Trophoblast cell (in vitro differentiated cells and primary cell): ENCODE measurements around the gene FIBP.

Experiments
- DNase-seq, 2 donors: peaks; one replicate each; pipeline ENCODE4 v3.0.0-alpha.2; 2016
- H2AFZ ChIP-seq: 2 replicates; pipeline ENCODE4 v1.6.1; 2013; ENCODE audit warnings: low read length, moderate library complexity, mild to moderate bottlenecking; ENCODE audit not compliant: insufficient read depth, poor library complexity
- H2AK5ac ChIP-seq: 2 replicates; pipeline ENCODE4 v1.6.1; 2013; ENCODE audit warnings: mild to moderate bottlenecking, low read length
- H2BK120ac ChIP-seq: 2 replicates; pipeline ENCODE4 v1.6.1; 2013; ENCODE audit warnings: low read length, mild to moderate bottlenecking, moderate library complexity; ENCODE audit not compliant: insufficient read depth, poor library complexity
- H2BK12ac ChIP-seq: 2 replicates; pipeline ENCODE4 v1.6.1; 2013; ENCODE audit warnings: mild to moderate bottlenecking, low read length, moderate library complexity
- H2BK5ac ChIP-seq: 2 replicates; pipeline ENCODE4 v1.6.1; 2013; ENCODE audit warnings: low read length, low read depth, moderate library complexity, mild to moderate bottlenecking; ENCODE audit not compliant: poor library complexity
- H3K14ac ChIP-seq: 2 replicates; pipeline ENCODE4 v1.6.1; 2013; ENCODE audit warnings: mild to moderate bottlenecking, low read length
- H3K18ac ChIP-seq: 2 replicates; pipeline ENCODE4 v1.6.1; 2013; ENCODE audit warnings: mild to moderate bottlenecking, low read length
- H3K23ac ChIP-seq: 2 replicates; pipeline ENCODE4 v1.6.1; 2013; ENCODE audit warnings: low read length
- H3K27ac ChIP-seq: 2 replicates; pipeline ENCODE4 v1.5.1; 2013; ENCODE audit warnings: low read depth, mild to moderate bottlenecking, inconsistent platforms, low read length, moderate library complexity
- H3K27me3 ChIP-seq: 2 replicates; pipeline ENCODE4 v1.6.1; 2013; ENCODE audit warnings: inconsistent platforms, mild to moderate bottlenecking, low read length, moderate library complexity; ENCODE audit not compliant: insufficient read depth
- H3K36me3 ChIP-seq, 2 experiments: 1 replicate in 1 of 2; 2 replicates in 1 of 2; pipeline ENCODE4 v1.6.1; 2013; ENCODE audit warnings: low read length in 2 of 2, mild to moderate bottlenecking in 2 of 2, moderate library complexity in 1 of 2; ENCODE audit not compliant: insufficient read depth in 2 of 2, control insufficient read depth in 1 of 2
- H3K4ac ChIP-seq: 2 replicates; pipeline ENCODE4 v1.6.1; 2013; ENCODE audit warnings: low read depth, mild to moderate bottlenecking, low read length, moderate library complexity
- H3K4me1 ChIP-seq, 2 experiments: 1 replicate in 1 of 2; 2 replicates in 1 of 2; pipeline ENCODE4 v1.6.1; 2013; ENCODE audit warnings: low read length in 2 of 2, mild to moderate bottlenecking in 2 of 2, moderate library complexity in 1 of 2; ENCODE audit not compliant: insufficient read depth in 2 of 2, control insufficient read depth in 1 of 2
- H3K4me2 ChIP-seq: 2 replicates; pipeline ENCODE4 v1.6.1; 2013; ENCODE audit warnings: inconsistent platforms, mild to moderate bottlenecking, low read length, moderate library complexity
- H3K4me3 ChIP-seq: 2 replicates; pipeline ENCODE4 v1.5.1; 2013; ENCODE audit warnings: mild to moderate bottlenecking, low read depth, low read length, inconsistent platforms
- H3K79me1 ChIP-seq: one replicate; pipeline ENCODE4 v1.6.1; 2013; ENCODE audit warnings: low read length
- H3K79me2 ChIP-seq: 2 replicates; pipeline ENCODE4 v1.6.1; 2013; ENCODE audit warnings: low read length, mild to moderate bottlenecking; ENCODE audit not compliant: control insufficient read depth, insufficient read depth, poor library complexity
- H3K9ac ChIP-seq: 2 replicates; pipeline ENCODE4 v1.6.1; 2013; ENCODE audit warnings: mild to moderate bottlenecking, low read length
- H3K9me3 ChIP-seq: 2 replicates; pipeline ENCODE4 v1.6.1; 2013; ENCODE audit warnings: low read depth, mild to moderate bottlenecking, control low read depth, inconsistent platforms, low read length; ENCODE audit not compliant: insufficient read depth
- H4K12ac ChIP-seq: 2 replicates; pipeline ENCODE4 v1.6.1; 2013; ENCODE audit warnings: low read depth, mild to moderate bottlenecking, low read length, moderate library complexity
- H4K8ac ChIP-seq: 2 replicates; pipeline ENCODE4 v1.6.1; 2013; ENCODE audit warnings: low read depth, mild to moderate bottlenecking, low read length, moderate library complexity
- H4K91ac ChIP-seq: one replicate; pipeline ENCODE4 v1.6.1; 2013; ENCODE audit warnings: low read depth, mild to moderate bottlenecking, low read length, moderate library complexity
- WGBS: extraction: QIAGEN DNeasy Blood & Tissue Kit; methylation state at CpG from one replicate; pipeline ENCODE4 v1.1.7; 2013; ENCODE audit warnings: missing lambda C conversion rate; ENCODE audit not compliant: insufficient read length, insufficient coverage; ENCODE audit errors: extremely low coverage; 5-methylcytosine and 5-hydroxymethylcytosine counted together

FIBP gene

GRCh38 chr11:65896034-65896999, 8.0 kb upstream of the FIBP start:
- WGBS: no CpG with 5 or more reads among the region's 14 CpGs
- H4K8ac ChIP-seq: no peak overlapping the region
- no peak overlapping the region for H3K4me2 ChIP-seq

DNA sequence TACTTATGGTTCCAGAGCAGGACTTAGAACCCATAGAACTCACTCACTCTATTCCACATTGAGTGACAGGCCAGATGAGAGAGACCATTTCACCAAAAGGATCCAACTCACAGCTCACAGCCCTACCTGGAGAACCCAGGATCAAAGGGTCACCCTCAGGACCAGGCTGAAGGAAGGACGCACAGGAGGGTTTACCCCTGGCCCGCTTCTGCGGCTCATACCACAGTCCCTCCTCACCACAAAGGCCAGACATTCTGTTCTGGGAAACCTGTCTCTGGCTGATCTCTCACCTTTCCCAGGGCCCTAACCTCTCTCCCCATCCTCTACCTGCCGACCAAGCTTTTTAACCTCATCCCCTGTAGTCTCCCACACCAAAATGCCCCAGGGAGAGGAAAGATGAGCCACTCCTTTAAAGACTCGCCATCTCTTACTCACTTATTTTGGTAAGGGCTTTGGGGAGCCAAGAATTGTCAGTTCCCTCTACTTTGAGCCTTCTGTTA, 7.3 kb upstream of the FIBP start:
- Histone ChIP-seq H3K79me1 (peaks cover 23% of the 10 kb centered on the region), H3K18ac (no peak overlapping the region), H3K4ac (no peak overlapping the region), H3K36me3 (peaks cover 0 to 10% of the 10 kb centered on the region in 2 experiments), H3K9ac (no peak overlapping the region), H3K27me3 (peaks cover 13% of the 10 kb centered on the region), H3K23ac (no peak overlapping the region), H3K4me2 (no peak overlapping the region), H3K9me3 (no peaks in the 10 kb centered on the region), H2AK5ac (peak overlapping the region; percentile 56), H3K27ac (no peak overlapping the region), H4K12ac (no peak overlapping the region), H2AFZ (no peak overlapping the region), H2BK120ac (no peak overlapping the region), H2BK12ac (no peak overlapping the region), H4K8ac (no peak overlapping the region), H3K79me2 (peaks cover 17% of the 10 kb centered on the region), H4K91ac (no peak overlapping the region), H2BK5ac (no peak overlapping the region), H3K14ac (no peak overlapping the region), H3K4me3 (no peak overlapping the region), H3K4me1 (peaks cover 11 to 25% of the 10 kb centered on the region in 2 experiments)
- WGBS: no CpG with 5 or more reads among the region's 5 CpGs
- DNase-seq: no peak

More at GRCh38 chr11:65896034-65896999, 8.0 kb upstream of the FIBP start:
- Histone ChIP-seq H3K4me3 (no peak overlapping the region), H3K23ac (no peak overlapping the region), H3K14ac (no peak overlapping the region), H3K18ac (no peak overlapping the region), H4K12ac (no peak overlapping the region), H3K9me3 (no peaks in the 10 kb centered on the region), H3K4me1 (peaks cover 13 to 24% of the 10 kb centered on the region in 2 experiments), H2BK5ac (no peak overlapping the region), H3K79me2 (peaks cover 9% of the 10 kb centered on the region), H3K27ac (no peak overlapping the region), H3K4ac (no peak overlapping the region), H2BK12ac (no peak overlapping the region), H3K9ac (no peak overlapping the region), H3K79me1 (peaks cover 15% of the 10 kb centered on the region), H3K36me3 (peaks cover 0 to 10% of the 10 kb centered on the region in 2 experiments), H2BK120ac (no peak overlapping the region), H2AK5ac (no peak overlapping the region), H2AFZ (no peak overlapping the region), H4K91ac (no peak overlapping the region), H3K27me3 (peaks cover 13% of the 10 kb centered on the region)
- DNase-seq: no peak

DNA sequence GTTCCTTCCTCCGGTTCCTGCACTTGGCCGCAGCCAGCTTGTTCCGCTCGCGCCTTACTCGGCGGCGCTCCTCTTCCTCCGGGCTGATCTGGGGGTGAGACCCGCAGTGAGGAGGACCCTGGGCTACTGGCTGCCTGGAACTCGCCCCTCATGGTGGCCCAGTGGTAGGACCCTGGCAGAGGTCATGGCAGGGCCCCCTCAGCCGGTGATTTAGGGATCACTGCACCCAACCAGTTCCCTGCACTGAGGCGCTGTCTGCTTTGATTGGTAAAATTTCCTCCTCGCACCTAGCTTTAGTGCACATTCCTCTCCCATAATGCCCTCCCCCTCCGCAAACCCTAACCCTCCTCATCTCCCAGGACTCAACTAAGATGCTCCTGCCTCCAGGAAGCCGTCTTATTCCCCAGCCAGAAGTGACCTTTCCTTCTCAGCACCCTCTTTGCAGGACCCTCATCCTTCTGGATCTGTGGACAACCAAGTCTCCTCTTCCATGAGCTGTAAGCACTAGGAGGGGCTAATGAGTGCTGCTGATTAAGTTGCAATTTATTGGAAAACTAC, 5.8 kb upstream of the FIBP start:
- Histone ChIP-seq H2AFZ (no peak overlapping the region), H3K4me3 (no peak overlapping the region), H3K4me1 (peaks cover 7 to 18% of the 10 kb centered on the region in 2 experiments), H3K79me1 (peaks cover 17% of the 10 kb centered on the region), H2BK12ac (no peak overlapping the region), H3K4me2 (no peak overlapping the region), H3K14ac (no peak overlapping the region), H4K12ac (no peak overlapping the region), H3K18ac (no peak overlapping the region), H3K9ac (no peak overlapping the region), H3K23ac (no peak overlapping the region), H4K8ac (no peak overlapping the region), H3K36me3 (peaks cover 0 to 10% of the 10 kb centered on the region in 2 experiments), H2BK120ac (no peak overlapping the region), H2BK5ac (no peak overlapping the region), H3K9me3 (no peaks in the 10 kb centered on the region), H3K27me3 (peaks cover 2% of the 10 kb centered on the region), H3K79me2 (peaks cover 11% of the 10 kb centered on the region), H4K91ac (no peak overlapping the region), H2AK5ac (no peak overlapping the region), H3K4ac (no peak overlapping the region), H3K27ac (no peak overlapping the region)
- no peak for DNase-seq
- WGBS: no CpG with 5 or more reads among the region's 16 CpGs

GRCh38 chr11:65892661-65893317, 4.5 kb upstream of the FIBP start:
- H2BK12ac ChIP-seq: no peak overlapping the region
- H3K23ac ChIP-seq: no peak overlapping the region
- H3K4me1 ChIP-seq: peaks cover 7 to 21% of the 10 kb centered on the region in 2 experiments
- no peak overlapping the region for H2AK5ac ChIP-seq
- no peak overlapping the region for H3K4me2 ChIP-seq
- H3K9me3 ChIP-seq: no peaks in the 10 kb centered on the region
- no CpG with 5 or more reads among the region's 10 CpGs for WGBS
- H3K4me3 ChIP-seq: no peak overlapping the region
- H3K14ac ChIP-seq: no peak overlapping the region
- no peak overlapping the region for H4K12ac ChIP-seq
- H3K79me2 ChIP-seq: peaks cover 11% of the 10 kb centered on the region
- H4K91ac ChIP-seq: no peak overlapping the region
- H3K27ac ChIP-seq: no peak overlapping the region
- H3K79me1 ChIP-seq: peaks cover 23% of the 10 kb centered on the region
- no peak overlapping the region for H2BK120ac ChIP-seq
- H3K18ac ChIP-seq: no peak overlapping the region
- H3K27me3 ChIP-seq: no peaks in the 10 kb centered on the region
- no peak overlapping the region for H2AFZ ChIP-seq
- H4K8ac ChIP-seq: no peak overlapping the region
- H2BK5ac ChIP-seq: no peak overlapping the region
- DNase-seq: no peak
- H3K4ac ChIP-seq: no peak overlapping the region
- H3K9ac ChIP-seq: no peak overlapping the region
- peaks cover 0 to 10% of the 10 kb centered on the region in 2 experiments for H3K36me3 ChIP-seq
